ACC112 (cell line): Measurements from ENCODE around the gene ST6GALNAC2.

ENCODE experiments used
- H2AFZ ChIP-seq: fragments of 200-600 bp; sonication (generic); one replicate; pipeline ENCODE4 v1.6.0; 2017; ENCODE audit warnings: antibody characterized with exemption, low read length; ENCODE audit not compliant: unreplicated experiment
- H3K27ac ChIP-seq: fragments of 200-600 bp; sonication (generic); 2 replicates; pipeline ENCODE4 v1.5.1; 2014; ENCODE audit warnings: low read depth, mild to moderate bottlenecking, antibody characterized with exemption, low read length, moderate library complexity
- H3K27me3 ChIP-seq: fragments of 200-600 bp; sonication (generic); 2 replicates; pipeline ENCODE4 v1.6.1; 2014; ENCODE audit warnings: mild to moderate bottlenecking, antibody characterized with exemption, low read length, moderate library complexity, mixed read lengths; ENCODE audit not compliant: insufficient read depth
- H3K36me3 ChIP-seq: fragments of 200-600 bp; sonication (generic); 2 replicates; pipeline ENCODE4 v1.6.1; 2016; ENCODE audit warnings: mild to moderate bottlenecking, antibody characterized with exemption, low read length, moderate library complexity, mixed read lengths; ENCODE audit not compliant: insufficient read depth
- H3K4me1 ChIP-seq: fragments of 200-600 bp; sonication (generic); one replicate; pipeline ENCODE4 v1.6.1; 2016; ENCODE audit warnings: low read length, mixed read lengths; ENCODE audit not compliant: insufficient read depth, unreplicated experiment, control insufficient read depth
- H3K4me3 ChIP-seq: fragments of 200-600 bp; sonication (generic); 2 replicates; pipeline ENCODE4 v1.5.1; 2014; ENCODE audit warnings: mild to moderate bottlenecking, low read depth, low read length
- H3K79me2 ChIP-seq: fragments of 200-600 bp; sonication (generic); one replicate; pipeline ENCODE4 v1.6.0; 2016; ENCODE audit warnings: low read length; ENCODE audit not compliant: control insufficient read depth, unreplicated experiment, insufficient read depth

The ST6GALNAC2 gene

GRCh38 chr17:76545918-76546555, 39.6 kb downstream of the ST6GALNAC2 start:
- no peaks in the 10 kb centered on the region for H3K79me2 ChIP-seq
- H3K27ac ChIP-seq, result peak overlapping the region; percentile 93
- no peaks in the 10 kb centered on the region for H3K36me3 ChIP-seq
- no peak overlapping the region for H3K4me3 ChIP-seq
- peaks cover 38% of the 10 kb centered on the region for H3K4me1 ChIP-seq
- no peaks in the 10 kb centered on the region for H3K27me3 ChIP-seq
- no peak overlapping the region for H2AFZ ChIP-seq

GRCh38 chr17:76544546-76545365, 40.9 kb downstream of the ST6GALNAC2 start:
- H3K4me1 ChIP-seq, result peaks cover 36% of the 10 kb centered on the region
- H3K27me3 ChIP-seq, result no peaks in the 10 kb centered on the region
- no peaks in the 10 kb centered on the region for H3K36me3 ChIP-seq
- no peak overlapping the region for H2AFZ ChIP-seq
- H3K79me2 ChIP-seq, result no peaks in the 10 kb centered on the region
- H3K4me3 ChIP-seq, result no peak overlapping the region
- no peak overlapping the region for H3K27ac ChIP-seq

- no peak overlapping the region for H2AFZ ChIP-seq
- no peak overlapping the region for H3K4me3 ChIP-seq
- no peaks in the 10 kb centered on the region for H3K79me2 ChIP-seq
- no peaks in the 10 kb centered on the region for H3K27me3 ChIP-seq
- H3K27ac ChIP-seq, result no peak overlapping the region
- no peaks in the 10 kb centered on the region for H3K36me3 ChIP-seq
- H3K4me1 ChIP-seq, result peaks cover 36% of the 10 kb centered on the region
These were observed 41.7 kb downstream of the ST6GALNAC2 start for GRCh38 chr17:76543826-76544545.

GRCh38 chr17:76543482-76543825, 42.2 kb downstream of the ST6GALNAC2 start:
- Histone ChIP-seq H3K4me3 (no peak overlapping the region), H3K79me2 (no peaks in the 10 kb centered on the region), H2AFZ (no peak overlapping the region), H3K27me3 (no peaks in the 10 kb centered on the region), H3K27ac (no peak overlapping the region), H3K36me3 (no peaks in the 10 kb centered on the region), H3K4me1 (peaks cover 36% of the 10 kb centered on the region)

- no peaks in the 10 kb centered on the region for H3K79me2 ChIP-seq
- H2AFZ ChIP-seq, result no peak overlapping the region
- H3K4me1 ChIP-seq, result peaks cover 34% of the 10 kb centered on the region
- no peak overlapping the region for H3K27ac ChIP-seq
- no peak overlapping the region for H3K4me3 ChIP-seq
- no peaks in the 10 kb centered on the region for H3K36me3 ChIP-seq
- H3K27me3 ChIP-seq, result no peaks in the 10 kb centered on the region
These were observed 42.7 kb downstream of the ST6GALNAC2 start for GRCh38 chr17:76542984-76543383.

GRCh38 chr17:76542566-76542971, 43.1 kb downstream of the ST6GALNAC2 start:
- peaks cover 29% of the 10 kb centered on the region for H3K4me1 ChIP-seq
- H3K4me3 ChIP-seq, result no peak overlapping the region
- no peak overlapping the region for H2AFZ ChIP-seq
- H3K79me2 ChIP-seq, result no peaks in the 10 kb centered on the region
- H3K27me3 ChIP-seq, result no peaks in the 10 kb centered on the region
- no peaks in the 10 kb centered on the region for H3K36me3 ChIP-seq
- no peak overlapping the region for H3K27ac ChIP-seq

- H3K27me3 ChIP-seq, result no peaks in the 10 kb centered on the region
These were observed 43.8 kb downstream of the ST6GALNAC2 start for GRCh38 chr17:76541739-76542454.

GRCh38 chr17:76540381-76541300, 45.0 kb downstream of the ST6GALNAC2 start:
- peaks cover 5% of the 10 kb centered on the region for H3K79me2 ChIP-seq
- H3K4me3 ChIP-seq, result peak overlapping the region; percentile 52
- no peaks in the 10 kb centered on the region for H3K36me3 ChIP-seq
- no peak overlapping the region for H2AFZ ChIP-seq
- no peaks in the 10 kb centered on the region for H3K27me3 ChIP-seq
- peaks cover 21% of the 10 kb centered on the region for H3K4me1 ChIP-seq
- H3K27ac ChIP-seq, result no peak overlapping the region; the same call in 1 of the 2 replicates

More at GRCh38 chr17:76541739-76542454, 43.8 kb downstream of the ST6GALNAC2 start:
- Histone ChIP-seq H3K4me1 (peaks cover 23% of the 10 kb centered on the region), H3K79me2 (no peaks in the 10 kb centered on the region), H3K27ac (no peak overlapping the region), H2AFZ (no peak overlapping the region), H3K36me3 (no peaks in the 10 kb centered on the region), H3K4me3 (no peak overlapping the region)

- Histone ChIP-seq H2AFZ (no peak within 1 kb of the TSS), H3K27me3 (no peaks in the 10 kb centered on the region), H3K27ac (no peak within 1 kb of the TSS; the same call in 1 of the 2 replicates), H3K4me1 (peaks cover 28% of the 10 kb centered on the region), H3K36me3 (no peaks in the 10 kb centered on the region), H3K79me2 (peaks cover 5% of the 10 kb centered on the region), H3K4me3 (peak within 1 kb of the TSS; percentile 52)
These were observed 45.9 kb downstream of the ST6GALNAC2 start, which contains the start of gene PRCD for GRCh38 chr17:76539631-76540271. Gene PRCD, plus strand, starts transcription at chr17:76540044. Its CDS starts 98 bp downstream, at chr17:76540142.
